A549 (cell line): Measurements from ENCODE around the gene CHEK1.

Source experiments
- CBX2 ChIP-seq: fragments of 200-600 bp; sonication (generic); IDR thresholded peaks from 2 replicates; pipeline ENCODE4 v1.6.1; 2016; ENCODE audit warnings: low read depth, mild to moderate bottlenecking, borderline replicate concordance
- MAFK ChIP-seq: fragments of 450-650 bp; IDR thresholded peaks from 2 replicates; pipeline ENCODE4 v1.6.1; 2014; ENCODE audit not compliant: partially characterized antibody
- PHF8 ChIP-seq: fragments of 200-600 bp; sonication (generic); IDR thresholded peaks from 2 replicates; pipeline ENCODE4 v1.6.1; 2016; ENCODE audit warnings: low read depth, mild to moderate bottlenecking, antibody characterized with exemption, moderate library complexity, borderline replicate concordance
- POLR2A ChIP-seq: IDR thresholded peaks from 2 replicates; pipeline ENCODE4 v1.6.1; 2012; ENCODE audit warnings: mild to moderate bottlenecking, low read length
- TF ChIP-seq, protein P1 (sequence below): IDR thresholded peaks from 2 replicates; pipeline ENCODE4 v1.6.1; 2012
- TF ChIP-seq, protein P2 (sequence below): fragments of 200-600 bp; sonication (generic); IDR thresholded peaks from 2 replicates; pipeline ENCODE4 v1.6.1; 2016; ENCODE audit warnings: antibody characterized with exemption, mild to moderate bottlenecking, moderate library complexity

DNA sequence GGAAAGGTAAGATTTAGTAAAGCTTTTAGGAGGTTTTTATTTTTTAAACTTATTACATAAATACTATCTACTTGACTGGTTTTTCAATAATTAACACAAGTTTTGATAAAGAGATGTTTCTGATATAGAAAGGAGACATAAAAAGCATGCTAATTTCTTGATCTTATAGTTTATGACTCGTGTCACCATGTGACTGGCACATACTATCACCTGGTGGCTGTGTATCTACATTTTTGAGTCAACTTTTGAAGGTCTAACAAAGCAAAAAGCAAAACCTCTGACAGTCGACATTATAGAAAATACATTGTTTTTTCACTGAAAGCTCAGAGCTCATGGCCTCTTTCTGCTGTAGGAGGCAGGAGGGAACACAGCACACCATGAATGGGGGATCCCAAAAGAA, 54.9 kb downstream of the CHEK1 start:
- TF ChIP-seq MAFK (no peak), CBX2 (no peak), PHF8 (no peak), POLR2A (no peak)
- TF ChIP-seq, protein P1, sequence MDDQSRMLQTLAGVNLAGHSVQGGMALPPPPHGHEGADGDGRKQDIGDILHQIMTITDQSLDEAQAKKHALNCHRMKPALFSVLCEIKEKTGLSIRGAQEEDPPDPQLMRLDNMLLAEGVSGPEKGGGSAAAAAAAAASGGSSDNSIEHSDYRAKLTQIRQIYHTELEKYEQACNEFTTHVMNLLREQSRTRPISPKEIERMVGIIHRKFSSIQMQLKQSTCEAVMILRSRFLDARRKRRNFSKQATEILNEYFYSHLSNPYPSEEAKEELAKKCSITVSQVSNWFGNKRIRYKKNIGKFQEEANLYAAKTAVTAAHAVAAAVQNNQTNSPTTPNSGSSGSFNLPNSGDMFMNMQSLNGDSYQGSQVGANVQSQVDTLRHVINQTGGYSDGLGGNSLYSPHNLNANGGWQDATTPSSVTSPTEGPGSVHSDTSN: no peak
- TF ChIP-seq, protein P2, sequence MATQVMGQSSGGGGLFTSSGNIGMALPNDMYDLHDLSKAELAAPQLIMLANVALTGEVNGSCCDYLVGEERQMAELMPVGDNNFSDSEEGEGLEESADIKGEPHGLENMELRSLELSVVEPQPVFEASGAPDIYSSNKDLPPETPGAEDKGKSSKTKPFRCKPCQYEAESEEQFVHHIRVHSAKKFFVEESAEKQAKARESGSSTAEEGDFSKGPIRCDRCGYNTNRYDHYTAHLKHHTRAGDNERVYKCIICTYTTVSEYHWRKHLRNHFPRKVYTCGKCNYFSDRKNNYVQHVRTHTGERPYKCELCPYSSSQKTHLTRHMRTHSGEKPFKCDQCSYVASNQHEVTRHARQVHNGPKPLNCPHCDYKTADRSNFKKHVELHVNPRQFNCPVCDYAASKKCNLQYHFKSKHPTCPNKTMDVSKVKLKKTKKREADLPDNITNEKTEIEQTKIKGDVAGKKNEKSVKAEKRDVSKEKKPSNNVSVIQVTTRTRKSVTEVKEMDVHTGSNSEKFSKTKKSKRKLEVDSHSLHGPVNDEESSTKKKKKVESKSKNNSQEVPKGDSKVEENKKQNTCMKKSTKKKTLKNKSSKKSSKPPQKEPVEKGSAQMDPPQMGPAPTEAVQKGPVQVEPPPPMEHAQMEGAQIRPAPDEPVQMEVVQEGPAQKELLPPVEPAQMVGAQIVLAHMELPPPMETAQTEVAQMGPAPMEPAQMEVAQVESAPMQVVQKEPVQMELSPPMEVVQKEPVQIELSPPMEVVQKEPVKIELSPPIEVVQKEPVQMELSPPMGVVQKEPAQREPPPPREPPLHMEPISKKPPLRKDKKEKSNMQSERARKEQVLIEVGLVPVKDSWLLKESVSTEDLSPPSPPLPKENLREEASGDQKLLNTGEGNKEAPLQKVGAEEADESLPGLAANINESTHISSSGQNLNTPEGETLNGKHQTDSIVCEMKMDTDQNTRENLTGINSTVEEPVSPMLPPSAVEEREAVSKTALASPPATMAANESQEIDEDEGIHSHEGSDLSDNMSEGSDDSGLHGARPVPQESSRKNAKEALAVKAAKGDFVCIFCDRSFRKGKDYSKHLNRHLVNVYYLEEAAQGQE: no peak
